ENCODE data around the gene RBMS3. TPM values are rescaled to one million over a fixed set of nuclear protein-coding genes. Genes with fewer than 3 reads are reported as not detected.

Gene RBMS3
- total RNA-seq, 1 experiment from 2014 or later: 1.3 TPM

GRCh38 chr3:29536016-29536758 is 255.3 kb downstream of the RBMS3 start:
- Mint-ChIP-seq H3K36me3 (ENCODE audit: insufficient read depth, unreplicated experiment) (no peaks in the 10 kb centered on the region), H3K4me1 (ENCODE audit: low read depth, unreplicated experiment) (no peaks in the 10 kb centered on the region), H3K4me3 (ENCODE audit: low read depth, unreplicated experiment) (no peak overlapping the region), H3K9me3 (ENCODE audit: low read depth, unreplicated experiment) (no peaks in the 10 kb centered on the region), H3K27ac (ENCODE audit: unreplicated experiment) (no peak overlapping the region), H3K27me3 (ENCODE audit: unreplicated experiment) (no peaks in the 10 kb centered on the region)
- no peak for DNase-seq
- intact Hi-C loops (cut with micrococcal nuclease; ENCODE audit: unreplicated experiment): loop anchor here (10.0 kb wide), 1 partner anchor 229 kb away; no protein-coding TSS in a partner anchor
- no peak for TF ChIP-seq CTCF (IDR thresholded peaks at IDR 0.05; ENCODE audit: unreplicated experiment)
- CTCF ChIA-PET: no interaction called here
- no TSS peak for BruUV-seq (replicated peaks)

DNA sequence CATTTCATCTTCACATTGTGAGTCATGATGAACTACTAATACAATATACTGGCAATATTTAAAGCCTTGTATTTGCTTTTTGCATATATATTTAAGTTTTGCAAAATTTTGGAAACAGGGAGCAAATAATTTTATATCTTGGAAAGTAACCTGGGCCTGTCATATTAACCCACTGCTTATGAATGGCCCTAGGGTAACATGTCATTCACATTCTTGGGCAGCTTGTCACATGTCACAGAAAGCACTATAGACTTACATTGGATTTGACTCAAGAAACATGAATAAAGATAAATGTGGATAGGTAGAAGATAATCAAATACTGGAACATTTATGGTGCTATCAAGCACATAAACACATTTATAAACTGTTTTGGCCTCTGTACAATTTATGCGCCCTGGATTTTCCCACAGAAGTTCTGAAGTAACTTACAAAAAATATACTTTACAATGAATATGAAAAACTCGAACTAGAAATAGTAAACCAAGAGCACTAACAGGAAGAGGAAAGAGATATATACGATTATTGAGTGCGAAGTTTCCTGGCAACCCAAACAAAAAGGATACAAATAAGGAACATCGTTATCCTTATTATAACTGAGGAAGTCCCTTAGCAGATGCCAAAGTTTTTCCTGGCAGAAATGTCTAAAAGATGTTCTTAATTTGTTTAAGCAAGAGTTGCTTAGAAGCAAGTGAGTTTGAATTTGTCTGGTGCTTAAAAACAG is 257.2 kb downstream of the RBMS3 start:
- TF ChIP-seq CTCF (IDR thresholded peaks at IDR 0.05; ENCODE audit: unreplicated experiment): no peak
- Mint-ChIP-seq H3K9me3 (ENCODE audit: low read depth, unreplicated experiment) (no peaks in the 10 kb centered on the region), H3K27ac (ENCODE audit: unreplicated experiment) (no peak overlapping the region), H3K4me3 (ENCODE audit: low read depth, unreplicated experiment) (no peak overlapping the region), H3K27me3 (ENCODE audit: unreplicated experiment) (no peaks in the 10 kb centered on the region), H3K4me1 (ENCODE audit: low read depth, unreplicated experiment) (no peaks in the 10 kb centered on the region), H3K36me3 (ENCODE audit: insufficient read depth, unreplicated experiment) (no peaks in the 10 kb centered on the region)
- no TSS peak for BruUV-seq (replicated peaks)
- CTCF ChIA-PET: no interaction called here
- DNase-seq: no peak
- intact Hi-C loops (cut with micrococcal nuclease; ENCODE audit: unreplicated experiment): loop anchor here (10.0 kb wide), 1 partner anchor 227 kb away; no protein-coding TSS in a partner anchor

DNA sequence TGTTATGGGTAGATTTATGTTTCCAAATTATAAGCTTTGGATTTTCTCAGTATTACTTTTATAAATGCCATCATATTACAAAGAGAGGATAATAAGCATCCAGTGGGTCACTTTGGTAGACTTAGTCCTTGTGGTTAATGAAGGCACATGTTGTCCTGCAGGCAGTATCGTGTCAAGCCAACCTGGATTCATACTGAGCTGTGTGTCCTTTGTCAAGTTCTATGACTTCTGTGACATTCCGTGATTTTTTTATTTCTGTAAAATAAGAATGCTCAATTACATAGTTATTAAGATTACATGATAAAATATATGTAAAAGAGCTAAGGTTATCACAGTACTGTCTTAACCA is 257.7 kb downstream of the RBMS3 start:
- intact Hi-C loops (cut with micrococcal nuclease; ENCODE audit: unreplicated experiment): loop anchor here (10.0 kb wide), 1 partner anchor 226 kb away; no protein-coding TSS in a partner anchor
- CTCF ChIA-PET: no interaction called here

GRCh38 chr3:29540544-29540943 is 259.7 kb downstream of the RBMS3 start:
- CTCF ChIA-PET: no interaction called here
- Mint-ChIP-seq H3K9me3 (ENCODE audit: low read depth, unreplicated experiment) (no peaks in the 10 kb centered on the region), H3K27ac (ENCODE audit: unreplicated experiment) (no peak overlapping the region), H3K36me3 (ENCODE audit: insufficient read depth, unreplicated experiment) (no peaks in the 10 kb centered on the region), H3K27me3 (ENCODE audit: unreplicated experiment) (no peaks in the 10 kb centered on the region), H3K4me3 (ENCODE audit: low read depth, unreplicated experiment) (no peak overlapping the region), H3K4me1 (ENCODE audit: low read depth, unreplicated experiment) (peaks cover 10% of the 10 kb centered on the region)
- BruUV-seq (replicated peaks): no TSS peak
- intact Hi-C loops (cut with micrococcal nuclease; ENCODE audit: unreplicated experiment): no loop called here
- no peak for TF ChIP-seq CTCF (IDR thresholded peaks at IDR 0.05; ENCODE audit: unreplicated experiment)
- no peak for DNase-seq

More for the DNA sequence above, 257.7 kb downstream of the RBMS3 start:
- Mint-ChIP-seq H3K4me3 (ENCODE audit: low read depth, unreplicated experiment) (no peak overlapping the region), H3K27me3 (ENCODE audit: unreplicated experiment) (no peaks in the 10 kb centered on the region), H3K9me3 (ENCODE audit: low read depth, unreplicated experiment) (no peaks in the 10 kb centered on the region), H3K27ac (ENCODE audit: unreplicated experiment) (no peak overlapping the region), H3K4me1 (ENCODE audit: low read depth, unreplicated experiment) (no peaks in the 10 kb centered on the region), H3K36me3 (ENCODE audit: insufficient read depth, unreplicated experiment) (no peaks in the 10 kb centered on the region)
- no TSS peak for BruUV-seq (replicated peaks)
- DNase-seq: no peak
- TF ChIP-seq CTCF (IDR thresholded peaks at IDR 0.05; ENCODE audit: unreplicated experiment): no peak
